Mesendoderm (in vitro differentiated cells): ENCODE data around the gene TAGLN2. TPM values are rescaled to one million over a fixed set of nuclear protein-coding genes. Genes with fewer than 3 reads are reported as not detected.

ENCODE experiments used
- DNase-seq: peaks from one replicate; pipeline ENCODE4 v3.0.0; 2013
- H2AK5ac ChIP-seq: 2 replicates; pipeline ENCODE4 v1.6.1; 2013; ENCODE audit warnings: low read length, inconsistent platforms
- H2BK120ac ChIP-seq: 2 replicates; pipeline ENCODE4 v1.6.1; 2013; ENCODE audit warnings: low read depth, mild to moderate bottlenecking, low read length, moderate library complexity, mixed read lengths
- H2BK15ac ChIP-seq: replicated peaks from 2 replicates; pipeline ENCODE4 v1.6.1; 2013; ENCODE audit warnings: low read depth, mild to moderate bottlenecking, moderate library complexity
- H2BK5ac ChIP-seq: 2 replicates; pipeline ENCODE4 v1.6.1; 2013; ENCODE audit warnings: low read length, inconsistent platforms
- H3K18ac ChIP-seq: 2 replicates; pipeline ENCODE4 v1.6.1; 2013; ENCODE audit warnings: mild to moderate bottlenecking, low read length, mixed read lengths
- H3K23ac ChIP-seq: one replicate; pipeline ENCODE4 v1.6.1; 2013; ENCODE audit warnings: low read length
- H3K27ac ChIP-seq: 2 replicates; pipeline ENCODE4 v1.5.1; 2013; ENCODE audit warnings: low read depth, mild to moderate bottlenecking, inconsistent platforms, low read length, moderate library complexity
- H3K27me3 ChIP-seq: 2 replicates; pipeline ENCODE4 v1.6.1; 2013; ENCODE audit warnings: low read length, control low read depth, mild to moderate bottlenecking, inconsistent platforms; ENCODE audit not compliant: insufficient read depth, poor library complexity
- H3K36me3 ChIP-seq: 2 replicates; pipeline ENCODE4 v1.6.1; 2013; ENCODE audit warnings: low read length, inconsistent platforms; ENCODE audit not compliant: control insufficient read depth, insufficient read depth
- H3K4ac ChIP-seq: one replicate; pipeline ENCODE4 v1.6.1; 2013; ENCODE audit warnings: low read depth, mild to moderate bottlenecking, low read length, moderate library complexity
- H3K4me1 ChIP-seq: 2 replicates; pipeline ENCODE4 v1.6.1; 2013; ENCODE audit warnings: low read depth, low read length, inconsistent platforms; ENCODE audit not compliant: control insufficient read depth
- H3K4me2 ChIP-seq: 2 replicates; pipeline ENCODE4 v1.6.1; 2013; ENCODE audit warnings: low read length
- H3K4me3 ChIP-seq: 2 replicates; pipeline ENCODE4 v1.5.1; 2013; ENCODE audit warnings: mild to moderate bottlenecking, low read length
- H3K56ac ChIP-seq: one replicate; pipeline ENCODE4 v1.6.1; 2013; ENCODE audit warnings: low read length
- H3K79me1 ChIP-seq: 2 replicates; pipeline ENCODE4 v1.6.1; 2013; ENCODE audit warnings: low read length, inconsistent platforms
- H3K79me2 ChIP-seq: 2 replicates; pipeline ENCODE4 v1.6.1; 2013; ENCODE audit warnings: mild to moderate bottlenecking, low read length; ENCODE audit not compliant: control insufficient read depth, insufficient read depth
- H3K9ac ChIP-seq: 2 replicates; pipeline ENCODE4 v1.6.1; 2013; ENCODE audit warnings: low read length, inconsistent platforms
- H4K5ac ChIP-seq: one replicate; pipeline ENCODE4 v1.6.1; 2013; ENCODE audit warnings: low read length
- H4K8ac ChIP-seq: one replicate; pipeline ENCODE4 v1.6.1; 2013; ENCODE audit warnings: low read depth, mild to moderate bottlenecking, control low read depth, low read length, moderate library complexity
- WGBS: extraction: QIAGEN DNeasy Blood & Tissue Kit; methylation state at CpG from one replicate; pipeline ENCODE4 v1.1.7; 2013; ENCODE audit warnings: low lambda C conversion rate, missing lambda C conversion rate; ENCODE audit not compliant: insufficient coverage; ENCODE audit errors: extremely low coverage; 5-methylcytosine and 5-hydroxymethylcytosine counted together
- polyA plus RNA-seq, 2 experiments: library from polyadenylated mRNA; stranded (reverse); fragments of 200-250 nt; gene quantifications; one replicate each; pipeline ENCODE4 v1.2.3, GENCODE V29; 2013

TAGLN2 gene
- 155 TPM for polyA plus RNA-seq (2013, experiment 1 of 2)
- polyA plus RNA-seq (2013, experiment 2 of 2), result 159 TPM

DNA sequence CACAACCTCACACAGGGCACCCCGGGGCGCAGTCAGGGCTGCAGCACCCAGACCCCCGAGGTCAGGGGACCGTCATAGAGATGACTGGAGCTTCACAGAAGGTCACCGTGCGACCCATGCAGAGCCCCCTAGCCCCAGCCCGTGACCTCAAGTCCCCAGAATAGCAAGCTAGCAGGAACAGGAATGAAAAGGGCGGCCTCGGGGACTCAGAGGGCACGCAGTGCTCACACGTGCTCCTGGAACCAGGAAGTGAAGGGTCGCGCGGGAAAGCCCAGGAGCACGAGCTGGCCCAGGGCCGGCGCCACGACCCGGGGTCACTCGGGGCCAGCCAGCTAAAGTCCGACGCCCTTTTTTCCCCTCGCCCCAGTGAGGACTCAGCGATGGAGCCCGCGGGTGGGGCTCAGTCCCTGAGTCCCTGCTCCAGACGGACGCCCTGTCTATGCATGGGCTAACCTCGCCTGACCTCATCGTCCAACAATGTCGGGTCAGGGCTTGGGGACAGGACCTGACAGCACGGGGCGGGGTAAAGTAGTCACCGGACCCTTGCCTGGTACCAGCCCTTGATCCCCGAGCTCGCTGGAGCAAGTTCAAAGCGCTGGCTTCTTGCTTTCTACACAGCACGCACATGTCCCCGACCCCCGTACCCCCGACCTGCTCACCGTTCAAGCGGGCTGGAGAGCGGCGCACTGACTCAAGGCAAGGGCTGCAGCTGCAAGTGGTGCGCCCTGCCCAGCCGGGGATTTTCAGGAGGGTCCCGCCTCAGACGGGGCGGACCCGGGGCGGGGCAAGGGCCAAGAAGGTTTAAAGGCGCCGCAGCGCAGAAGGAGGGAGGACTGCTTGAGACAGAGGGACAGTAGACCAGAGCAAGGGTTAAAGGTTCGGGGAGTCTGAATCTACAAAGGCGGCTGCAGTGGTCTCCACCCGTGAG lies at the start of gene TAGLN2:
TAGLN2 (minus strand) TSS at position 717 of the 928 bp plus-strand sequence. CDS start 4,998 bp downstream, outside the sequence.
- H2BK5ac ChIP-seq, result peak within 1 kb of the TSS; percentile 76
- H3K23ac ChIP-seq, result peak within 1 kb of the TSS; percentile 48
- peak within 1 kb of the TSS; percentile 74 for H3K27ac ChIP-seq
- H3K4ac ChIP-seq, result peak within 1 kb of the TSS; percentile 81
- H3K27me3 ChIP-seq, result no peaks in the 10 kb centered on the region
- H2BK120ac ChIP-seq, result peak within 1 kb of the TSS; percentile 0
- H3K18ac ChIP-seq, result peak within 1 kb of the TSS; percentile 46
- no peak within 1 kb of the TSS for H4K8ac ChIP-seq
- peaks cover under 1% of the 10 kb centered on the region for H3K36me3 ChIP-seq
- no CpG with 5 or more reads among the region's 58 CpGs for WGBS
- H3K56ac ChIP-seq, result peak within 1 kb of the TSS; percentile 87
- peak within 1 kb of the TSS; percentile 82 for H3K4me3 ChIP-seq
- peak within 1 kb of the TSS; percentile 20 for H2AK5ac ChIP-seq
- peak within 1 kb of the TSS; percentile 64 for H3K4me2 ChIP-seq
- peaks cover 13% of the 10 kb centered on the region for H3K79me1 ChIP-seq
- H2BK15ac ChIP-seq, result no peak within 1 kb of the TSS
- H3K79me2 ChIP-seq, result peaks cover 47% of the 10 kb centered on the region
- peak; percentile 97 for DNase-seq
- peak within 1 kb of the TSS; percentile 88 for H3K9ac ChIP-seq
- peaks cover 13% of the 10 kb centered on the region for H3K4me1 ChIP-seq
- peak within 1 kb of the TSS; percentile 40 for H4K5ac ChIP-seq

DNA sequence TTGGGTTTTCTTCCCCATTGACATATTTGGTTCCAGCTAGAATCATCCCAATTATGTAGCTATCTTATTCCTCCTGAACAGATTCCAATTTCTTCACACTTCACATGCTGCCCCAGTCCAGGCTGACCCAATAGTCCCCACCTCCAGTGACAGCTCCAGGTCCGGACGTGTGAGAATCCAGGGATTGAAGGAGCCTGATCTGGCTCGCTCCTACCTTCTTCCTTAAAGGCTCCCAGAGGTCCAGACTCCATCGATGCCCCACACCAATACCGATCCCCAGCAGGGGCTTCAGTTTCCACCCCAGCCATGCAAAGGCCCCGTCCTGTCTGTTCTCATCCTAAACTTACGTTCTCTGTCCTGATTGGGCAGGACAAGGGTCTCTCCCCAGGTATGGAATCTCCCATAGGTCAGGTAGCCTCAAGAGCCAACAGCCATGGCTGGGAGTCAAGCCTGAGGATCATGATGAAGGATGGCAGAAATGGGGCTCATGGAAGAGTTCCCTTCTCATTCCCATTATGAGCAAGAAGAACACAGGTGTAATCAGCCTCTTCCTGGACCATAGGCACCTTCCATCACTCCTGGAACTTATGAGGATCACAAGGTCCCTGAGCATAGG lies 49.2 kb upstream of the TAGLN2 start:
- Histone ChIP-seq H3K23ac (no peak overlapping the region), H3K18ac (no peak overlapping the region), H3K9ac (no peak overlapping the region), H3K27me3 (no peaks in the 10 kb centered on the region), H2BK15ac (no peak overlapping the region), H3K4me1 (no peaks in the 10 kb centered on the region), H3K79me1 (no peaks in the 10 kb centered on the region), H3K79me2 (no peaks in the 10 kb centered on the region), H4K8ac (no peak overlapping the region), H3K4me2 (no peak overlapping the region), H3K4me3 (no peak overlapping the region), H3K56ac (no peak overlapping the region), H2BK120ac (no peak overlapping the region), H3K4ac (no peak overlapping the region), H3K36me3 (no peaks in the 10 kb centered on the region), H2BK5ac (no peak overlapping the region), H2AK5ac (no peak overlapping the region), H4K5ac (no peak overlapping the region), H3K27ac (no peak overlapping the region)
- no peak for DNase-seq
- WGBS, result no CpG with 5 or more reads among the region's 7 CpGs

DNA sequence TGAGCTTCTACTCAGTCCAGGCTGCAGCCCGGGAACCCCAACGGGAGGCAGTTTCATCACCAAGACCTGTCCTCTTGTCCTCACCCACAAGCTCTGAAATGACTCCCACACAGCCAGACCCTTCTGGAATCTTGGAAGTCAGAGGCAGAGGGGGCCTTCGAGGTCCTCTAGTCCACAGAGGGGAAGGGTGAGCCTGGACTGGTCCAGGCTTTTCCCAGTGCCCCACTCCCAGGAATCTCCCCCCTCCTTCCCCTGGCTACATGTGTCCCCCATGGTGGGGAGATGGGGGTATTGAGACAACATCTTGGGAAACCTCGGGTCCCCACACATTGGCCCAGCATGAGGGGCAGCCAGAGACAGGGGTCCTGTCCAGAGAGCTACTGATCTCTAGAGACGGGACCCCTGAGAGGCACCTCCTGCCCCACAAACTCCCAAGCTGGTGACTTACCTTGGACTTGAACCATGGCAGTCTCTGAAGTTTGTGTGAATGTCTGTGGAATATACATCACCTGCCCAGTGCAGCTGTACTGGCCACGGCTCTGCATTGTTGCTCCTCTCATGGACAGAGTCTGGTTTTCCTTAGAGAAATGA lies 48.1 kb upstream of the TAGLN2 start:
- H3K27me3 ChIP-seq, result no peaks in the 10 kb centered on the region
- H2AK5ac ChIP-seq, result no peak overlapping the region
- H2BK15ac ChIP-seq, result no peak overlapping the region
- no peak overlapping the region for H3K4me2 ChIP-seq
- H3K36me3 ChIP-seq, result no peaks in the 10 kb centered on the region
- H3K4me1 ChIP-seq, result no peaks in the 10 kb centered on the region
- no peak overlapping the region for H3K4ac ChIP-seq
- no peak overlapping the region for H3K23ac ChIP-seq
- H4K5ac ChIP-seq, result no peak overlapping the region
- DNase-seq, result no peak
- H2BK120ac ChIP-seq, result no peak overlapping the region
- WGBS, result no CpG with 5 or more reads among the region's 6 CpGs
- no peak overlapping the region for H3K18ac ChIP-seq
- H3K4me3 ChIP-seq, result no peak overlapping the region
- H3K9ac ChIP-seq, result no peak overlapping the region
- no peak overlapping the region for H2BK5ac ChIP-seq
- no peak overlapping the region for H3K27ac ChIP-seq
- H4K8ac ChIP-seq, result no peak overlapping the region
- H3K79me2 ChIP-seq, result no peaks in the 10 kb centered on the region
- H3K56ac ChIP-seq, result no peak overlapping the region
- no peaks in the 10 kb centered on the region for H3K79me1 ChIP-seq

DNA sequence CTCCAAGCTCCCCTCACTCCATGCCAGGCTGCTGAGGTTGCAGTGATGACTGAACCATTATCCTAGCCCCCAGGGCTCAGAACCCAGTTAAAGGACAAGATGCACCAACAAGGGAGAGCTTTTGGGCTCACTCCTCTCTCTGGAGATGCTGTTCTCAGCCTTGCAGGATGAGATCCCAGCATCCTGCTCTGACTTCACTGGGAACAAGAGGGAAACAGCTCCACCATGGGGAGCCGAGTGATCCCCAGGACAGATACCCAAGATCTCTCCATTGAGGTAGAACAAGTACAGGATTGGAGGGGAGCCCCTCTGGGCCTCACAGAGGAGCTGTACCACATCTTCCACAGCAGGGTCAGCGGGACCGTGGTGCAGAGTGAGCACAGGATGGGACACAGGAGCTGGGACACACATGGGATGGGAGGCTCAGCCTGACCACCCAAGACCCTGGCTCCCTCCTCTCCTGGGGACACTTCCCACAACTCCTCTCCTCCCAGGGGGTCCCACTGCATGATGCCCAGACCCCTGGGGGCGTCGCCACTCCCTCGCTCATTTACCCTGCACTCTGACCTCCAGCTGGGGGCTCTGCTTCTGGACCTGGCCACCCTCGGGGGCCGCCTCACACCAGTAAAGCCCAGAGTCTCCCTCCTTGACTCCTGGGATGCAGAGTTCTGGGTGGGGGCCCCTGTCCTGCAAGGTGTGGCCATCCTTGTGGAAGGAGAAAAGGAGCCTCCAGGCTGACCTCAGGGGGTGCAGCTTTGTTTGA lies 47.3 kb upstream of the TAGLN2 start:
- Histone ChIP-seq H3K18ac (no peak overlapping the region), H3K4me3 (no peak overlapping the region), H2BK15ac (no peak overlapping the region), H2BK5ac (no peak overlapping the region), H4K5ac (no peak overlapping the region), H3K4me2 (no peak overlapping the region), H3K79me2 (no peaks in the 10 kb centered on the region), H3K27me3 (no peaks in the 10 kb centered on the region), H3K9ac (no peak overlapping the region), H4K8ac (no peak overlapping the region), H2AK5ac (no peak overlapping the region), H2BK120ac (no peak overlapping the region), H3K79me1 (no peaks in the 10 kb centered on the region), H3K4me1 (no peaks in the 10 kb centered on the region), H3K36me3 (no peaks in the 10 kb centered on the region), H3K23ac (no peak overlapping the region), H3K56ac (no peak overlapping the region), H3K27ac (no peak overlapping the region), H3K4ac (no peak overlapping the region)
- DNase-seq, result no peak
- WGBS, result no CpG with 5 or more reads among the region's 8 CpGs

DNA sequence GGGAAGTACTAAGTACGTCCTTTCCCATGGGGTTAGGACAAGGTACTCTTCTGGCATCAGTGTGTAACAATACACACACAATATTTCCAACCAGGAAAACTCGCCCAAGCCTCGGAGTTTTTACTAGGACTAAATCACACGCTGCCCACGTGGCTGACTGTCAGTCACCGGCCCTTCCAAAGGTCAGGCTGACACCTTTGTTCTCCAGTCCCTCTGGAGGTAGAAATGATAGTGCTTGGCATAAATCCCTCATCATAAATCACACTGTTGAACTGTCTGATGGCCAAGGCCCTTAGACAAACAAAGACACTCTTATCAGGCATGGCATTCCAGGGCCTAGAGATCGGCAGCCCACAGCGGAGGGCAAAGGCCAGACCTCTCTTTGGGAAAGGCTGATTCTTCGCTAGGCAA lies 45.6 kb upstream of the TAGLN2 start:
- Histone ChIP-seq H3K56ac (no peak overlapping the region), H3K4ac (no peak overlapping the region), H3K9ac (no peak overlapping the region), H2AK5ac (no peak overlapping the region), H3K27me3 (no peaks in the 10 kb centered on the region), H2BK5ac (no peak overlapping the region), H3K79me1 (no peaks in the 10 kb centered on the region), H3K4me2 (no peak overlapping the region), H3K79me2 (no peaks in the 10 kb centered on the region), H2BK15ac (no peak overlapping the region), H3K4me3 (no peak overlapping the region), H3K4me1 (no peaks in the 10 kb centered on the region), H3K18ac (no peak overlapping the region), H4K8ac (no peak overlapping the region), H2BK120ac (no peak overlapping the region), H4K5ac (no peak overlapping the region), H3K36me3 (no peaks in the 10 kb centered on the region), H3K27ac (no peak overlapping the region), H3K23ac (no peak overlapping the region)
- no peak for DNase-seq
- WGBS, result no CpG with 5 or more reads among the region's 9 CpGs
